GM18519 (cell line): Measurements from ENCODE around the gene FILIP1L.
A peak's percentile ranks its signal among the peaks of the same experiment; 100 is the strongest.

Experiments used
- ATAC-seq: cut with Tn5 transposase; IDR thresholded peaks from one replicate; pipeline ENCODE4 v1.9.1; 2021; ENCODE audit warnings: mild to moderate bottlenecking, moderate library complexity; ENCODE audit not compliant: unreplicated experiment, low FRiP score

Gene FILIP1L

GRCh38 chr3:99984668-99985067 lies 129.6 kb downstream of the FILIP1L start:
- no peak for ATAC-seq

- ATAC-seq = no peak
Observed at GRCh38 chr3:99984139-99984538, 130.2 kb downstream of the FILIP1L start.

- no peak for ATAC-seq
Observed at GRCh38 chr3:99982650-99983049, 131.7 kb downstream of the FILIP1L start.

GRCh38 chr3:99981138-99981537 lies 133.2 kb downstream of the FILIP1L start:
- no peak for ATAC-seq

GRCh38 chr3:99980606-99981005 lies 133.7 kb downstream of the FILIP1L start:
- ATAC-seq = no peak

GRCh38 chr3:99978221-99978620 lies 136.1 kb downstream of the FILIP1L start:
- no peak for ATAC-seq

GRCh38 chr3:99976584-99976983 lies 137.7 kb downstream of the FILIP1L start:
- ATAC-seq = no peak

GRCh38 chr3:99974989-99975388 lies 139.3 kb downstream of the FILIP1L start:
- ATAC-seq = no peak

GRCh38 chr3:99972380-99973104 lies 141.8 kb downstream of the FILIP1L start:
- no peak for ATAC-seq

- ATAC-seq = no peak
Observed at GRCh38 chr3:99971761-99972160, 142.5 kb downstream of the FILIP1L start.

- ATAC-seq = peak; percentile 98
Observed at GRCh38 chr3:99970198-99970597, 144.1 kb downstream of the FILIP1L start.

- no peak for ATAC-seq
Observed at GRCh38 chr3:99969136-99969535, 145.2 kb downstream of the FILIP1L start.

GRCh38 chr3:99967796-99968195 lies 146.5 kb downstream of the FILIP1L start:
- no peak for ATAC-seq

- no peak for ATAC-seq
Observed at GRCh38 chr3:99966662-99967416, 147.5 kb downstream of the FILIP1L start.

GRCh38 chr3:99965681-99966408 lies 148.5 kb downstream of the FILIP1L start:
- ATAC-seq = no peak

GRCh38 chr3:99965077-99965476 lies 149.2 kb downstream of the FILIP1L start:
- ATAC-seq = no peak

- ATAC-seq = no peak
Observed at GRCh38 chr3:99962703-99963102, 151.6 kb downstream of the FILIP1L start.

- no peak for ATAC-seq
Observed at GRCh38 chr3:99961756-99962515, 152.4 kb downstream of the FILIP1L start.

- ATAC-seq = no peak
Observed at GRCh38 chr3:99960941-99961340, 153.4 kb downstream of the FILIP1L start.

- ATAC-seq = no peak
Observed at GRCh38 chr3:99960123-99960878, 154.0 kb downstream of the FILIP1L start.
